GM18868 (cell line): Measurements from ENCODE around the gene MED29.

Source experiments
- ATAC-seq: cut with Tn5 transposase; IDR thresholded peaks from one replicate; pipeline ENCODE4 v1.9.1; 2021; ENCODE audit warnings: mild to moderate bottlenecking, moderate library complexity; ENCODE audit not compliant: unreplicated experiment

Gene MED29

DNA sequence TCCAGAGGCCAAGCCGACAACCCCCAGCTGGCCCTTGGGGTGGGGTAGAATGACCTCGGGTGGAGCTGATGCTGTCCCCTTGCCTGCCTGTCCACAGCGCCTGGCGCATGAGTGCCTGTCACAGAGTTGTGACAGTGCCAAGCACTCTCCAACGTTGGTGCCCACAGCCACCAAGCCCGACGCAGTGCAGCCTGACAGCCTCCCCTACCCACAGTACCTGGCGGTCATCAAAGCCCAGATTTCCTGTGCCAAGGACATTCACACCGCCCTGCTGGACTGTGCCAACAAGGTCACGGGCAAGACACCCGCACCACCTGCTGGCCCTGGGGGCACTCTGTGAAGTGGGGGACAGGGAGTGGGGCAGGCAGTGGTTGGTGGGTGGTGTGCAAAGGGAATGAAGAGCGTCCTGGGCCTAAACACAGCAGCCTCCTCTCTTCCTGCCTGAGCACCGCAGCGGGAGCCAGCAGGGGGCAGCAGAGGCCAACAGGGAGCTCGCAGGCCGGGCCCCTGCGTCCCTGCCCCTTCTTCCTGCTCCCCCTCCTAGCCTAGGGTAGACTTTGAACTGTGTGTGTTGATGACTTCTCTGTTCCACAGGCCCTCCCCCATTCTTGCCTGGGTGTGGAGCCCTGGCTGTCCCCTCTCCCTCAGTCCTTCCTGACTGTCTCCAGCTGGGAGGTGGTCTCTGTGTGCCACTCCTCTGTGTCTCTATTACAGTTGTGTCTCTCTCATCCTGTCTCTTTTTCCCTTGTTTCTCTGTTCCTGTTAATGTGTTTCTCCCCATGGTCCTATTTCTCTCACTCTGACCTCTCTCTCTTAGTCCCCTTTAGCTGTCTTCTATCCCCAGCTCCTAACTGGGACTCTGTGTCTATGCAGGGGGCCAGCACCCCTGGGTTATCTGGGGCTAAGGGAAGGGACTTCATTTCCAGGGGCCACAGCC lies 6.5 kb downstream of the MED29 start:
- peak; percentile 39 for ATAC-seq

DNA sequence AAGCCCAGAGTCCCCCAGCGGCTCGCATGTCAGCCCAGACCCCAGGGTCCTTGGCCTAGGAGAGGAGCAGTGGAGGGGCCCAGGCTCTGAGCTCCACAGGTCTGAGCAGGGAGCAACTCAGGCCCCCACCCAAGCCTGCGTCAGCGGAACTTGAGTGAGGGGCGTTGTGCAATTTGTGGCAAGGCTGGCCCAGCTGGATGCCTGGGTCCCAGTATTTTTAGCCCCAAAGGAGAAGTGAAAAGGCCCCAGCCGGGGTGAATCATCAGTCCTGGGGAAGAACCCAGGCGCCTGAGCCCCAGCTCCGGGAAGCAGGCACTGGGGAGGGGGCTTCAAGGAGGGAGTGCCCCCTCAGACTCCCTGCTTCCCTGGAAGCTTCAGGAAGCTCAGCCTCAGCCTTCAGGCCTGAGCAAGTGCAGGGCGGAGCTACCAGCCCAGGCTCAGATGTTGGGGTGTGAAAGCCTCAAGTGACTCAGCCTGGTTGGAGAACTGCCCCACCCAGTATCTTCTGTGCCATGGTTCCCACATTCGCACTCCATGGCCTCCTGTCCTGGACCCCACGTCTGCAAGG lies 7.2 kb downstream of the MED29 start:
- ATAC-seq, result no peak

DNA sequence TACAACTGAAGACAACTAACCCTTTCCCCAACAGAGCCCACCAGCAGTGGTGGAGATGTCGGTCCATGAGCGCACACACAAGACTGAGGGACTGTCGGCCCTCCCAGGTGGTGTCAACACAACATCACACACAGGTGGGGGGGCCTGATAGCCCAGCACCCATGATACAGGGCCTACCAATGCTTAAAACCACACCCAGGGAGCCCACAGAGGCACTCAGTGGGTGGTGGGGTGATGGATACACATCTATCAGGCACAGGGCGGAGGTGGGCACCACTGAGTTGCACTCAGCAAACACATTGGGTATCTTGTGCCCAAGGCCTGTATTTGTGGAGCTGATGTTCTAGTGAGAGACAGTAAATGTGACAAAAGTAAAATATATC lies 8.5 kb downstream of the MED29 start:
- ATAC-seq, result no peak

DNA sequence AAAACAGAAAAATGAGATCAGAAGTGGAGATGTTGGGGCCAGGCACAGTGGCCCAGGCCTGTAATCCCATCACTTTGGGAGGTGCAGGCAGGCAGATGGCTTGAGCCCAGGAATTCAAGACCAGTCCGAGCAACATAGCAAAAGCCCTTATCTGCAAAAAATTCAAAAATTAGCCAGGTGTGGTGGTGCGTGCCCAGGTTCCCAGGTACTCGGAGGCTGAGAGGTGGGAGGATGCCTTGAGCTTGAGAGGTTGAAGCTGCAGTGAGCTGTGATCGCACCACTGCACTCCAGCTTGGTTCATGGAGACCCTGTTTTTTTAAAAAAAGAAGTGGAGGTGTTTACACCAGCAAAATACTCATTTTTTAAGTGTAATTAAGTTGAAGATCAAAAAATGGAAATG lies 8.9 kb downstream of the MED29 start:
- ATAC-seq, result no peak

DNA sequence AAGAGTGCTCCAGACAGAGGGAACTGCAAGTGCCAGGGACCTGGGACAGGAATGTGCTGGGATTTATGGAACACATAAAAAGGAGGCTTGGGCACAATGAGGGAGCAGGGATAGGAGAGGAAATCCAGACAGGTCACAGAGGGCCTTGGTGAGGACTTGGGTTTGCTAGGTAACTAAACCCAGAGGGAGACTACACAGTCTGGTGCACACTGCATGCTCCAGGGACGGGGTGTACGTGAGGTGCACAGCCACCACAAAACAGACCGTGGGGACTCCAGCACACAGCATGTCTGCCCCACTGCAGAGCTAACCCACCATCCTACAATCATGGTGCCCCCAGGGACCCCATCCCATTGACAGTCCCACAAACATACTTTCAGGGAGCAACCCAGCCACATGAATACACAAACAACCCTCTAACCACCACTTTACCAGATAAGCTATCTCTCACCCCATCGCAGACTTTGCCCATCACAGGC lies 9.9 kb downstream of the MED29 start:
- peak; percentile 1 for ATAC-seq

DNA sequence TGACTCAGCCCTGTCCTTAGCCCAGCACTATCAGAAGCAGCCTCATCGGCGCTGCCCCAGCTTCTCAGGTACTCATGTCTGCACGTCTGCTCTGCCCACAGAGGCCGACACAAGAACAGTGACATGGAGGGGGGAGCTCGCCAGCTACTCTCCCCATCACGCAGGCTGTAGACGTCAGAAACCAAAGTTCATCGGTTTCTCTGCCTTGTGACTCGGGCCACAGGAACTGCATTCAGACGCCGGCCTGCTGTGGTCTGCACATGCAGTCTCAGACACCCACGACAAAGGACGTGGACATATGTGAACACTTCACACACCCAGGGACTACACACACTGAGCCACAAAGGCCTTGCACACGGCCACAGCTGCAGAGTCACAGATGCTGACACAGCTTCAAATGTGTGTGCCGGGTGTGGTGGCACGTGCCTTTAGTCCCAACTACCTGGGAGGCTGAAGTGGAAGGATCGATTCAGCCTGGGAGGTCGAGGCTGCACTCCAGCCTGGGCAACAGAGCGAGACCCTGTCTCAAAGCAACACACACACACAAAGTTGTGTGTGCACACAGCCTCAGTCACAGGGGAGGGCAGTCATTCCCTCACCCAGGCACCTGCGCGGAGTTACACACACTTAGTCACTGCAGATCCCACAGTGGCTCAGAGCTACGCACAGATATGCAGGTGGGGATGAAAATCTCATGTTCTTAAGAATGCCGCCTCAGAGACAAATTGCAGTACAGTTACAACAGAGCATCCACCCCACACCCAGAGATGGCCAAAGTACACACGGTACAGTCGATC lies 10.6 kb downstream of the MED29 start:
- peak; percentile 22 for ATAC-seq

DNA sequence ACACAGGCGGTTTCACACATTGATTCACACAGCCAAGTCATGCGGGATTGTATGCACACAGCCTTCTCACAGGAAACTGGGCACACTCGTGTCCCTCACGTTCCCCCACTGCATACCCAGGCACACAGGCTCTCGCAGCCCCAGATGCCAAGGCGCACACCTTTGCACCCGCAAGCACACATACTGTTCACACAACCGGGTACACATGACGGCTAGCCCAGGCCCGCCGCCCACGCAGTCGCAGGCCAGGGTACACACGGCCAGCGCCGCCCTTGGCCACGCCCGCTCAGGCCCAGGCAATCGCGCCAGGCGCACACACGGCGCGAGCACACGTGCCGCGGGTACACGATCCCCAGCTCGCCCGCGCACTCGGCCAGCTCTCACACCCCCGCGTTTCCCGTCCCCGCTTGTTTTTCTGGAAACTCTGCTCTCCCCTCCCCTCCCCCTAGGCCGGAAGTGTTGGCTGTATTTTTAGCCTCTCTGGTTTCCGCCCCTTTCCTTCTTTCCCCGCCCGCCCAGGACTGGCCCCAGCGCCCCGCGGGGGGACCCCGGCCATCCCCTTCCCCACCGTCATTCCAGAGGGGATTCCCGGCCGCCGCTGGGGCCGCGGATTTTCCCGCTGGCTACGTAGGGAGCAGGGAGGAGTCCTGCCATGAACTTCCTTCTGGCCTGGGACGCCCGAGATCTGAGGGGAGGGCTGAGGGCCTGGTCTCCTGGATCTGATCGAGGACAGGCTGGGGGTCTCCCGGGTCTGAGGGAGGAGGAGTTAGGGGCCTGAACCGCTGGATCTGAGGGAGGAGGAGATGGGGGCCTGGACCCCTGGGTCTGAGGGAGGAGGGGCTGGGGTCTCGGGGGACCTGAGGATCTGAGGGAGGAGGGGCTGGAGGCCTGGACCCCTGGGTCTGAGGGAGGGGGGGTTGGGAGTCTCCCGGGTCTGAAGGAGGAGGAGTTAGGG lies 11.4 kb downstream of the MED29 start:
- ATAC-seq, result no peak

DNA sequence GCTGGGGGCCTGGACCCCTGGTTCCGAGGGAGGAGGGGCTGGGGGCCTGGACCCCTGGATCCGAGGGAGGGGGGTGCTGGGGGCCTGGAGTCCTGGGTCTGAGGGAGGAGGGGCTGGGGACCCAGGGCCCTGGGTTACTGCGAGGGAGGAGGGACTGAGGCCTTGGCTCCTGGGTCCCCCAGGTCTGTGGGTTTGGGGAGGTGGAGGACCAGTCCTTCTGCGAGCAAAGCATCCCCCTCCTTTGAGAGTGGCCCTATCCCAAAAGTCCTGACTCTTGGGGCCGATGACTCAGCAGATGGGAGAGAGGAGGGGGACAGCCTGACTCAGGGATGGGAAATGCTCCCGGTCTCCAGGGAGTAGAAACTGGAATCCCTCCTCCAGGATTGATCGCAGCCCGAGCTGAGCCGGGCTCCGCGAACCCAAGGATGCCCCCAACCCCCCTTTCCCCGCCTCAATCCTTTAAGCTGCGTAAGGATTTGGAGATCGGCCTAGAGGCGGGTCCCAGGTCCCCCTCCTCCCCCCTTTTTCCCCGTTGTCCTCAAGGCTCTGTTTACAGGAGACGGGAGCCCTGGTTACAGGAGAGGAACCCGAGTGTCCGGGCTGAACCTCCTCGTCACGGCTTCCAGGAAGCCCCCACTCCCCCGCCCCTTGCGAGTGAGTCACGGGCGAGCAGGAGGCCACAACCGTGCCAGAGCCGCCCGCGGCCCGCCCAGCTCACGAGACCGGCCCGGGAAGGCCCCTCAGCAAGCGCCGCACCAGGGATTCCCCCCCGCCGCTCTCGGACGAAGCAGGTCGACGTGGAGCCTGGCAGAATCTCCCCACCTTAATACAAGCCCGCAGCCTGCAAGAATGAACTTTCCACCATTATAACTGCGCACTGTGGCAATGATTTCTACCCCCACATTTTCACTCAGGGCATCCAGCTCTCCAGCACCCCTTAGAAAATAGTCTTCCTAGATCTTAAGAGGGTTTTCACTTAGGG lies 12.4 kb downstream of the MED29 start:
- peak; percentile 29 for ATAC-seq

DNA sequence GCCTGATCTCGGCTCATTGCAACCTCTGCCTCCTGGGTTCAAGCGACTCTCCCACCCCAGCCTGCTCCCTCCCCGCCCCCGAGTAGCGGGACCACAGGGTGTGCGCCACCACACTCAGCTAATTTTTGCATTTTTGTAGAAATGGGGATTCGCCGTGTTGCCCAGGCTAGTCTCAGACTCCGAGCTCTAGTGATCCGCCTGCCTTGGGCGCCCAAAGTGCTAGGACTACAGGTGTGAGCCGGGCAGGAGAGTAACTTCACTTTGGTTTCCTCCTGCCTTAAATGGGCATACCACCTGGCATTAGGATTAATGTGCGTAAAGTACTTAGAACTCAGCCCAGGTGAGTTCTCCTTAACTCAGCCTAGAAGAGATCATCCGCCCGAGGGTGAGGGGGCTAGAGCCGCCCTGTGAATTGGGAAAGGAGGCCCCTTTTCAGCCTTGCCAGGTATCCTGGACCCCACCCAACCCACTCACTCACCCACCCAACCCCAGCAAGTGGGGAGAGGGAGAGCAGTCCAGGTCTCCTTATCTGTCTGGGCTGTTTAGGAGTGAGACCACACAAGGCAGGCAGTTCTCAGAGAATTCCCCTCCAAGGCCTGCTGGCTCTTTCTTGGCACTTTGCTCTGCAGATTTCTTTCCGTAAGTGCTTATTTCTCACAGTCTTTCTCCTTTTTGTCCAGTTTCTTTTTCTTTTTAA lies 14.2 kb downstream of the MED29 start:
- no peak for ATAC-seq

DNA sequence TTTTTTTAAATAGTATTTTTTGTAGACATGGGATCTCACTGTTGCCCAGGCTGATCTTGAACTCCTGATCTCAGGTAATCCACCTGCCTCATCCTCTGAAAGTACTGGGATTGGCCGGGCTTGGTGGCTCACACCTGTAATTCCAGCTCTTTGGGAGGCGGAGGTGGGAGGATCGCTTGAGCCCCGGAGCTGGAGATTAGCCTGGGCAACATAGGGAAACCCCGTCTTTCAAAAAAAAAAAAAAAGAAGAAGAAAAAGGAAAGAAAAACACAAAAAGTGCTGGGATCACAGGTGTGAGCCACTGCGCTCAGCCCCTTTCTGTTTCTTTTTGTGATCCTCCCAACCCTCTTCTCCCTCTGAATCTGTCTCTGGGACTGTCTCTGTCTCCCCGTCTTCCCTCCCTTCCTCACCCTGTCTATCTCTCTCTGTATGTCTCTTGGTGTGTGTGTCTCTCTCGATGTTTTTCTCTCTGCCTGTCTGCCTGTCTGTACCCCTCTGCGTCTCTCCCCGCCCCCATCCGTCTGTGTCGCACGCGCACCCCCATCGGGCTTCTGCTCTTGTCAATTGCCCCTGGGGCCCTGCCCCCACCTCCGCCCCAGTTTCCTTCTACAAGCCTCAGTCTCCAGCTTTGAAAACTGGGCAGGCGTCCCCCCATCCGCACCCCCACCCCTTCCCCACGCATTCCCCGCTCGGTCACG lies 14.9 kb downstream of the MED29 start:
- ATAC-seq, result no peak

DNA sequence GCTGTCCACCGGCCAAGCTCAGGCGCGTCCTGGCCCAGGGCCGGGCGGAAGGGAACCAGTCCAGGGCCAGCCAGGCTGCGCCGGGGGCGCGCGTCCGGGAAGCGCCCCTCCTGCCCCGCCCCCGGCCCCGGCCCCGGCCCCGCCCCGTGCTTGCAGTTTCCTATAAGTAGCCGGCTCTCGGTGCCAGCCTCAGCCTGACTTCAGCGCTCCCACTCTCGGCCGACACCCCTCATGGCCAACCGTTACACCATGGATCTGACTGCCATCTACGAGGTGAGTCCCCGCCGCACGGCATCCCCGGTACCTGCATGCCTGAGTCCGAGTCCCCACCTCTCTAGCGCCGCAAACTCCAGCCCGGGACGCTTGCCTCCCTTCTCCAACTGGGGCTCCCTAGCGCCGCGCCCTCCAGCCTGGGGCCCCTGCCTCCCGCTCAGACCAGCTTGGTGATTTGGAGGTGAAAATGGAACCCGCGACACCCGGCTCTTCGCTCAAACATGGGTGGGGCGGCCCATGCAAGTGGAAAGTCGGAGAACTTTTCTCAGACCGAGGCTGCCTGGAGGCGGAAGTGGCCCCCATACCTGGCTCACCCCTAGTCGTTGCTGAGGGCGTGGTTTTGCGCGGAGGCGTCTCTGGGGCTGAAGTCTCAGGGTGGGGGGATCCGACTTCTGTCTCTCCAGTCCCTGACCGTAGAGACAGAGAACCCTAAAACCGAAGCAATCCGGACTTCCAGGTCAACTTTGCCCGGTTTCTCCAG lies 15.7 kb downstream of the MED29 start, which contains the start of gene ZFP36:
ZFP36 (plus strand) TSS at position 192 of the 754 bp plus-strand sequence; CDS start at position 250, 58 bp downstream.
- ATAC-seq, result peak; percentile 17

DNA sequence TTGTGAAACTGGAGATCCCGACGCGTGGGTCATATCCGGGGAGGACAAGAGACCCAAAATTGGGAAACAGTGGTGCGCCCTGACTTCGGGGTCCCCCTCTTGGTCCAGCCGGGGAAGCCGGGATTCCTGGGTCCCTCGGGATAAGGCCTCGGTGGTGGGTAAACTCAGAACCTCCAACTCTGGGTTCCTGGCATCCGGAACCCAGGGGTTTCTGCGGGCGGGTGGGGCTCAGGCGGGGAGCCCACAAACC lies 16.2 kb downstream of the MED29 start:
- no peak for ATAC-seq

DNA sequence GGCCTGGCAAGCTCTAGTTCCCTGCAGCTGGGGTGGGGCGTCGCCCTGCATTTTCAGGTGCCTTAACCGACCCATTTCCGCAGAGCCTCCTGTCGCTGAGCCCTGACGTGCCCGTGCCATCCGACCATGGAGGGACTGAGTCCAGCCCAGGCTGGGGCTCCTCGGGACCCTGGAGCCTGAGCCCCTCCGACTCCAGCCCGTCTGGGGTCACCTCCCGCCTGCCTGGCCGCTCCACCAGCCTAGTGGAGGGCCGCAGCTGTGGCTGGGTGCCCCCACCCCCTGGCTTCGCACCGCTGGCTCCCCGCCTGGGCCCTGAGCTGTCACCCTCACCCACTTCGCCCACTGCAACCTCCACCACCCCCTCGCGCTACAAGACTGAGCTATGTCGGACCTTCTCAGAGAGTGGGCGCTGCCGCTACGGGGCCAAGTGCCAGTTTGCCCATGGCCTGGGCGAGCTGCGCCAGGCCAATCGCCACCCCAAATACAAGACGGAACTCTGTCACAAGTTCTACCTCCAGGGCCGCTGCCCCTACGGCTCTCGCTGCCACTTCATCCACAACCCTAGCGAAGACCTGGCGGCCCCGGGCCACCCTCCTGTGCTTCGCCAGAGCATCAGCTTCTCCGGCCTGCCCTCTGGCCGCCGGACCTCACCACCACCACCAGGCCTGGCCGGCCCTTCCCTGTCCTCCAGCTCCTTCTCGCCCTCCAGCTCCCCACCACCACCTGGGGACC lies 16.6 kb downstream of the MED29 start:
- no peak for ATAC-seq

DNA sequence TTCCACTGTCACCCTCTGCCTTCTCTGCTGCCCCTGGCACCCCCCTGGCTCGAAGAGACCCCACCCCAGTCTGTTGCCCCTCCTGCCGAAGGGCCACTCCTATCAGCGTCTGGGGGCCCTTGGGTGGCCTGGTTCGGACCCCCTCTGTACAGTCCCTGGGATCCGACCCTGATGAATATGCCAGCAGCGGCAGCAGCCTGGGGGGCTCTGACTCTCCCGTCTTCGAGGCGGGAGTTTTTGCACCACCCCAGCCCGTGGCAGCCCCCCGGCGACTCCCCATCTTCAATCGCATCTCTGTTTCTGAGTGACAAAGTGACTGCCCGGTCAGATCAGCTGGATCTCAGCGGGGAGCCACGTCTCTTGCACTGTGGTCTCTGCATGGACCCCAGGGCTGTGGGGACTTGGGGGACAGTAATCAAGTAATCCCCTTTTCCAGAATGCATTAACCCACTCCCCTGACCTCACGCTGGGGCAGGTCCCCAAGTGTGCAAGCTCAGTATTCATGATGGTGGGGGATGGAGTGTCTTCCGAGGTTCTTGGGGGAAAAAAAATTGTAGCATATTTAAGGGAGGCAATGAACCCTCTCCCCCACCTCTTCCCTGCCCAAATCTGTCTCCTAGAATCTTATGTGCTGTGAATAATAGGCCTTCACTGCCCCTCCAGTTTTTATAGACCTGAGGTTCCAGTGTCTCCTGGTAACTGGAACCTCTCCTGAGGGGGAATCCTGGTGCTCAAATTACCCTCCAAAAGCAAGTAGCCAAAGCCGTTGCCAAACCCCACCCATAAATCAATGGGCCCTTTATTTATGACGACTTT lies 17.4 kb downstream of the MED29 start:
- ATAC-seq, result no peak

DNA sequence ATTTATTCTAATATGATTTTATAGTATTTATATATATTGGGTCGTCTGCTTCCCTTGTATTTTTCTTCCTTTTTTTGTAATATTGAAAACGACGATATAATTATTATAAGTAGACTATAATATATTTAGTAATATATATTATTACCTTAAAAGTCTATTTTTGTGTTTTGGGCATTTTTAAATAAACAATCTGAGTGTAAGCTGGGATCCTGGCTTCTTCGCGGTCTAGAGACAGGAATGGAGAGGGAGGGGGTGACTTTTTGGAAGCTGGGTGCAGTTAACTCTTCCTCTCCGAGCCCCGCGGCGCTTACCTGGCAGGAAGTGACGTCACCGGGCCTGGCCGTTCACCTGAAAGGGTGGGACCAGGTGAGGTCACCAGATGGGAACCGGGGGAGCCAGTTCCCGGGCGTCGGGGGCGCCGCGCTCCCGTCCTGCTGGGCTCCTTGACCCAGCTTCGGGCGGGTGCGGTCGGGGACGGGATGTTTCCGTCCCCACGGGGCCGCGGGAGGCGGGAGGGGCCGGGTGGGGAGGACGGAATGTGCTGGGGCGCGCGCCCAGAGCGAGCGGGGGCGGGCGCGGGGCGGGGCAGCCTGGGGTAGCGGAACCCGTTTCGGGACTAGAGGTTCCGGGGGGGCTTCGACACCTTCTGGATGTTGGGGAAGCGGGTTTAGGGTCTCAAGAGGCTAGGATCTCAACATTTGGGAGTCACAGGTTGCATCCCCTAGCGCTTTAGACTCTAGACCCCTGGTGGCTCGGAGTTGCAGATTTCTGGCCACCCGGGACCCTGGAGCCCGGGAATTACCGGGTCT lies 18.2 kb downstream of the MED29 start:
- ATAC-seq, result no peak
